GM12874 (cell line): ENCODE results near the gene TDRD9.

Experiments used
- TF ChIP-seq, protein P1 (sequence below): IDR thresholded peaks from 2 replicates; pipeline ENCODE4 v1.5.1; 2011; ENCODE audit warnings: low read depth, mild to moderate bottlenecking, control low read depth, low read length, moderate library complexity; ENCODE audit not compliant: insufficient read depth

TDRD9 gene

DNA sequence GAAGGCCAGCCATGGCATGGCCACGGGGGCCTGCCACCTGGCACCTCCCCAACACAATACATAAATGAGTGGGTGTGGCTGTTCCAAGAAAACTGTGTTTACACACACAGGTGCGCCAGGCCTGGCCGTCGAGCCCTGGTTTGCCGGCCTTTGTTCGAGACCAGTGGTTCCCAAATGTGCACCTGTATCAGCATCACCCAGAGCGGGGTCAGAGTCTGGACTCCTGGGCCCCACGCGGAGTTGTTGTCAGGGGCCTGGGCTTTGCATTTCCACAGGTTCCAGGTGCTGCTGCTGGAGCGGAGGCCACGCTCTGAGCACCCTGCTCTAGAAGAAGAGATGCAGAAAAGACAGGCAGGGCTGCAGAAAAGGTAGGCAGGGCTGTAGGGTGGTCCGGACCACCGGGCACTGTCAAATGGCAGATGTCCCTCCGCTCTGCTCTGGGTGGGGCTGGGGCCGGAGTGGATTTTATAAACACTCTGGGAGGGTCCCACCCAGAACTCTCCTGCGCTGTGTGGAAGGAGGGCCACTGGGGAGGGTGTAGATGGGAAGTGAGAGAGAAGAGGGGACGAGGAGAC is 153.1 kb downstream of the TDRD9 start:
- TF ChIP-seq, protein P1, sequence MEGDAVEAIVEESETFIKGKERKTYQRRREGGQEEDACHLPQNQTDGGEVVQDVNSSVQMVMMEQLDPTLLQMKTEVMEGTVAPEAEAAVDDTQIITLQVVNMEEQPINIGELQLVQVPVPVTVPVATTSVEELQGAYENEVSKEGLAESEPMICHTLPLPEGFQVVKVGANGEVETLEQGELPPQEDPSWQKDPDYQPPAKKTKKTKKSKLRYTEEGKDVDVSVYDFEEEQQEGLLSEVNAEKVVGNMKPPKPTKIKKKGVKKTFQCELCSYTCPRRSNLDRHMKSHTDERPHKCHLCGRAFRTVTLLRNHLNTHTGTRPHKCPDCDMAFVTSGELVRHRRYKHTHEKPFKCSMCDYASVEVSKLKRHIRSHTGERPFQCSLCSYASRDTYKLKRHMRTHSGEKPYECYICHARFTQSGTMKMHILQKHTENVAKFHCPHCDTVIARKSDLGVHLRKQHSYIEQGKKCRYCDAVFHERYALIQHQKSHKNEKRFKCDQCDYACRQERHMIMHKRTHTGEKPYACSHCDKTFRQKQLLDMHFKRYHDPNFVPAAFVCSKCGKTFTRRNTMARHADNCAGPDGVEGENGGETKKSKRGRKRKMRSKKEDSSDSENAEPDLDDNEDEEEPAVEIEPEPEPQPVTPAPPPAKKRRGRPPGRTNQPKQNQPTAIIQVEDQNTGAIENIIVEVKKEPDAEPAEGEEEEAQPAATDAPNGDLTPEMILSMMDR: no peak

DNA sequence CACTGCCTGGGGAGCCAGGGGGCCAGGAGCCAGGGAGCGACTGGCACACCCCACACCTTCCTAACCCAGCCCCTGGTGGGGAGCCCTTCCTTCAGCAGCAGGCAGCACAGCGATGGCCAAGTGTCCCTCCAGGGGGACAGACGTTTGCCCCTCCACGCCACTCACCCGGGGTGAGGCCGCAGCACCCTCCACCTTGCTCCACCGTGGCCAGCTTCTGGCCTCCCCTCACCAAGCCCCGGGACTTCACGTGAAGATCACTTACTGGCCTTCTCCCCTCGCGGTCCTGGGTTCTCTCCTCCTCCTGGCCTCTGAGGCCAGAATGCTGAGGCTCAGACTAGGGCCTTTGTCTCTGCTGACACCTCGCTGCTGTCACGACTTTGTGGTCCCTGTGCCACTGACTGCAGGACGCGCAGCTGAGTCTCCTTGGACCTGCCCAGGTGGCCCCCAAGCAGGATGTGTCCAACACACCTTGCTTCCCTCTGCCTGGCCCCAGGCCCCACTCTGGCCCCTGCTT is 153.8 kb downstream of the TDRD9 start:
- TF ChIP-seq, protein P1: no peak

DNA sequence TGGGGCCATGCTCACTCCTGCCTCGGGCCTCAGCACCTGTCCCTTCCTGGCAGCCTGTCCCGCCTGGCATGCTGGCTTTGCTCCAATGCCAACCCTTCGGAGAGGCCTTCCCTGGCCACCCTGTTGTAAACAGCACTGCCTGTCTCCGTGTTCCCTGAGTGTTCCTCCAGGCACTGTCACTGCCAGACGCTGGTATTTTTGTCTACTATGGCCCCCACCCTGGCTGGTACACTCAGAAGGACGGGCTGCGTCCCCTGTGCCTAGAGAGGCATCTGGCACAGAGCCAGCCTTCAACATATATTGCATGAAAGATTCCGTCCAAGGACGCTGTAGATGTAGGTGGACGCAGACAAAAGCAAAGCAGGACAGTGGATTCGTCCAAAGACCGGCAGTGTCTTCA is 154.6 kb downstream of the TDRD9 start:
- TF ChIP-seq, protein P1: no peak

DNA sequence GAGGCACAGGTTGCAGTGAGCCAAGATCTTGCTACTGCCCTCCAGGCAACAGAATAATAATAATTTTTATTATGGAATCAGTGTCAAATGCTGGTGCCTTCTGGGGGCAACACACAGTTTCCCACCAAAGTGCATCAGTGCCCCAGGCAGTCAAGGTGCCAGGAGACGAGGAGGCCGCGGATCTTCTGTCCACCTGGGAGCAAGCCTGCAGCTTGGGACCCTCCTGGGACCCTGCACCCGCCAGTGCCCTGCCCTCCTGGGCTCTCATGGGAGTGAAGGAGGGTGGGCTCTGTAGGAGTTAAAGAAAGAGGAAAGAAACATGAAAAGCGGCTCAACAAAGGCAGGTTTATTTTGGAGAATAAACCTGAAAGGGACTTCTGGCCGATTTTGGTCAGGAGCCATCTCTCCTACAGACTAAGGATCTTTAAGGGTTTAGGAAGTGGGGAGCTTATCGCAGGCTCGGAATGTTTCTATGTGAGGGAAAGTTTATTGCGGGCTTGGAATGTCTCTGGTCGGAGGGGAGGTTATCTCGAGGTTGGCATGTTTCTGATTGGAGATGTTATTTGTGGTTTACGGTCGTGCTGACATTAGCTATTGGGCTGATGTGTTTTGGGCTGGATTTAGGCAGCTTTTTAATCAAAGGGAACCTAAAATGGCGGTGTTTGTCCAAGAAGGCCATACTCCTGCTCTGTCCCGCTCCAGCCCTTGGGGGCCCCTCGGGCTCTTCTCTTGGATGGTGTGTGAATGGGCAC is 156.2 kb downstream of the TDRD9 start:
- TF ChIP-seq, protein P1: no peak

DNA sequence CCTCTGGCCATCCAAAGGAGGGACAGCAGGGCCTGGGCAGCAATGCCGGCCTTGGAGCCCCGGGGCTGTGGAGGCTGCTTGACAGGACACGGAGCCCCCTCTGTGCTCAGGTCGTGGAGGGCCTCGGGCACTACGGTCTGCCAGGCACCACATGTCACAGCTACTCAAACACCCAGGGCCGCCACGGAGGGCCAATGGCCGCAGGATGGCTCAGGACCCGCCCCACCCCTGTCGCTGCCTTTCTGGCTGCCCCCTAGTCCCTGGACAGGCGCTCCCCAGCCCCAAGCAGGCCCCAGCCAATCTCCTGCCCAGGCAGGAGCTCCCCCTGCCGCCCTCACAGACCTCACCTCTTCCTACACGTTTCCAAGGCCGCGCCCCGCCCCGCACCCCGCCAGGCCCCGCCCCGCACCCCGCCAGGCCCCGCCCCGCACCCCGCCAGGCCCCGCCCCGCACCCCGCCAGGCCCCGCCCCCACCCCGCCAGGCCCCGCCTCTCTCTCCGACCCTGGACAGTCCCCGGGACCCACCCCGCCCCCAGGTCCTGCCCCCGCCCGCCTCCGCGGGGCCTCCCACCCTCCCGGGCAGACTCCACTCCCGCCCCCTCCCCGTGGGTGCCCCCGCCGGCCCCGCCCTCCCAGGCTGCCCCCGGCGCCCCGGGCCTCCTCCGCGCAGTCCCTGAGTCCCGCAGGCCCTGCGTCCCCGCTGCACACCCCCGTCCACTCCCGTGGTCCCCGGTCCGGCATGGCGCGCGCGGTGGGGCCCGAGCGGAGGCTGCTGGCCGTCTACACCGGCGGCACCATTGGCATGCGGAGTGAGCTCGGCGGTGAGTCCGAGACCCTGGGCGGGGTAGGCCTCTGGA is 157.0 kb downstream of the TDRD9 start, which contains the start of gene ASPG:
Gene ASPG (plus strand): TSS at position 669 of the 857 bp plus-strand sequence. CDS start 71 bp downstream, at position 740.
- TF ChIP-seq, protein P1: no peak

DNA sequence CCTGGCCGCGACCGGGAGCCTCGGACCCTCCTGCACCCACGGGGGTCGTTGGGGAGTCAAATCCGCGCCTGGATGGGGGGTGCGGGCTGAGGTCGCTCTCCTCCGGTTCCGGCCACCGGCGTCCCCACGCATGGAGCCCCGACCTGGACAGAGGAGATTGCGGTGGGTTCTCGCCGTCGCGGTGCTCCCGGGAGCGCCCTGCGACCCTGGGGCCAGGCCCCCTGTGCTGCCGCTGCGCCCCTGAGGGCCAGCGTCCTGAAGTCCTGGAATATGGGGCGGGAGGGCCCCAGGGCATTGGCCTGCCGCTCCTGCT is 157.6 kb downstream of the TDRD9 start:
- TF ChIP-seq, protein P1: no peak

DNA sequence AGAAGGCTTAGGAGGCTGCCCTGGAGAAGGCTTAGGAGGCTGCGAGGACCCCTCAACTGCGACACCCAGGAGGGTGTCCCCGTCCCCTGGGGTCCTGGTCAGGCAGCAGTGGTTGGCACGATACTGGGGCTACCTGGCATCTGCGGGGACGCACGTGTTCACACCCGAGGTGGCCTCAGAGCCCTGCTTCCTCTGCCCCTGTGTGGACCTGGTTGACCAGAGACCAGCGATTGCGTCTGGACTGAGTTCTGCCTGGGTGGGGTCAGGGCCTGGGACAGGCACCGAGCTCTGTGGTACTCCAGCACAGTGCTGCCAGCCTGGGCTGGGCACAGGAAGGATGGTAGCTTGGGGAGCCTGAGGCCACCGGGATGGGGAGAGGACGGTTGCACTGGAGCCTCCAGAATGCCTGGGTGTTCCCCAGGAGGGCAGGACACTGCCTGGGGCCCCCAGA is 158.0 kb downstream of the TDRD9 start:
- TF ChIP-seq, protein P1: no peak
